ENCODE data around the gene CCL4. TPM values are rescaled to one million over a fixed set of nuclear protein-coding genes. Genes with fewer than 3 reads are reported as not detected.

Gene CCL4
- total RNA-seq, 1 experiment from 2014 or later, result not detected

- ChIA-PET CTCF (interaction anchor here (2.0 to 2.5 kb wide), 2 partner anchors 13 to 166 kb away, joined by 10 to 11 read pairs; no protein-coding TSS in a partner anchor), POLR2A (no interaction called here)
- Mint-ChIP-seq H3K27me3 (ENCODE audit: insufficient read depth, unreplicated experiment) (peaks cover 70% of the 10 kb centered on the region), H3K9me3 (ENCODE audit: unreplicated experiment) (no peaks in the 10 kb centered on the region), H3K27ac (ENCODE audit: low read depth, unreplicated experiment) (no peak overlapping the region), H3K4me1 (ENCODE audit: insufficient read depth, unreplicated experiment) (no peaks in the 10 kb centered on the region), H3K36me3 (ENCODE audit: insufficient read depth, unreplicated experiment) (no peaks in the 10 kb centered on the region), H3K4me3 (ENCODE audit: unreplicated experiment) (no peak overlapping the region)
- intact Hi-C loops (cut with micrococcal nuclease), result loop anchor here (10.0 kb wide), 2 partner anchors 61 to 121 kb away; partner anchors contain the start of gene CCL23
- BruUV-seq (replicated peaks), result no TSS peak
- no peak for DNase-seq (ENCODE audit: unreplicated experiment)
- TF ChIP-seq CTCF (IDR thresholded peaks at IDR 0.05; ENCODE audit: unreplicated experiment), result no peak
These were observed 31.8 kb downstream of the CCL4 start for GRCh38 chr17:36135465-36135864.

GRCh38 chr17:36136036-36136435 lies 32.4 kb downstream of the CCL4 start:
- no peak for DNase-seq (ENCODE audit: unreplicated experiment)
- CTCF ChIA-PET, result interaction anchor here (0.7 to 2.0 kb wide), 4 partner anchors 10 to 154 kb away, joined by 3 to 10 read pairs (median 4); no protein-coding TSS in a partner anchor
- no peaks in the 10 kb centered on the region for H3K9me3 Mint-ChIP-seq (ENCODE audit: unreplicated experiment)
- H3K27ac Mint-ChIP-seq (ENCODE audit: low read depth, unreplicated experiment), result no peak overlapping the region
- no TSS peak for BruUV-seq (replicated peaks)
- H3K4me3 Mint-ChIP-seq (ENCODE audit: unreplicated experiment), result no peak overlapping the region
- POLR2A ChIA-PET, result no interaction called here
- intact Hi-C loops (cut with micrococcal nuclease), result loop anchor here (10.0 kb wide), 2 partner anchors 61 to 121 kb away; partner anchors contain the start of gene CCL23
- TF ChIP-seq CTCF (IDR thresholded peaks at IDR 0.05; ENCODE audit: unreplicated experiment), result no peak
- no peaks in the 10 kb centered on the region for H3K36me3 Mint-ChIP-seq (ENCODE audit: insufficient read depth, unreplicated experiment)
- H3K4me1 Mint-ChIP-seq (ENCODE audit: insufficient read depth, unreplicated experiment), result no peaks in the 10 kb centered on the region
- H3K27me3 Mint-ChIP-seq (ENCODE audit: insufficient read depth, unreplicated experiment), result peaks cover 70% of the 10 kb centered on the region

GRCh38 chr17:36136439-36136838 lies 32.8 kb downstream of the CCL4 start:
- Mint-ChIP-seq H3K27ac (ENCODE audit: low read depth, unreplicated experiment) (no peak overlapping the region), H3K4me3 (ENCODE audit: unreplicated experiment) (no peak overlapping the region), H3K9me3 (ENCODE audit: unreplicated experiment) (no peaks in the 10 kb centered on the region), H3K27me3 (ENCODE audit: insufficient read depth, unreplicated experiment) (peaks cover 70% of the 10 kb centered on the region), H3K36me3 (ENCODE audit: insufficient read depth, unreplicated experiment) (no peaks in the 10 kb centered on the region), H3K4me1 (ENCODE audit: insufficient read depth, unreplicated experiment) (no peaks in the 10 kb centered on the region)
- CTCF ChIA-PET, result interaction anchor here (0.7 to 2.0 kb wide), 5 partner anchors 9 to 155 kb away, joined by 3 to 10 read pairs (median 3); no protein-coding TSS in a partner anchor
- TF ChIP-seq CTCF (IDR thresholded peaks at IDR 0.05; ENCODE audit: unreplicated experiment), result no peak
- no TSS peak for BruUV-seq (replicated peaks)
- intact Hi-C loops (cut with micrococcal nuclease), result loop anchor here (10.0 kb wide), 2 partner anchors 62 to 122 kb away; partner anchors contain the start of gene CCL23
- POLR2A ChIA-PET, result interaction anchor here (1.1 kb wide), 1 partner anchor 14 kb away, joined by 3 read pairs; no protein-coding TSS in a partner anchor
- DNase-seq (ENCODE audit: unreplicated experiment), result no peak

GRCh38 chr17:36142235-36142634 lies 38.6 kb downstream of the CCL4 start:
- no peak for TF ChIP-seq CTCF (IDR thresholded peaks at IDR 0.05; ENCODE audit: unreplicated experiment)
- H3K4me3 Mint-ChIP-seq (ENCODE audit: unreplicated experiment), result no peak overlapping the region
- no peaks in the 10 kb centered on the region for H3K36me3 Mint-ChIP-seq (ENCODE audit: insufficient read depth, unreplicated experiment)
- H3K27me3 Mint-ChIP-seq (ENCODE audit: insufficient read depth, unreplicated experiment), result peaks cover 42% of the 10 kb centered on the region
- no peak overlapping the region for H3K27ac Mint-ChIP-seq (ENCODE audit: low read depth, unreplicated experiment)
- ChIA-PET POLR2A (no interaction called here), CTCF (interaction anchor here (0.6 to 11.6 kb wide), 4 partner anchors 14 to 195 kb away, joined by 3 to 284 read pairs (median 6); no protein-coding TSS in a partner anchor)
- BruUV-seq (replicated peaks), result no TSS peak
- intact Hi-C loops (cut with micrococcal nuclease), result no loop called here
- no peak for DNase-seq (ENCODE audit: unreplicated experiment)
- H3K9me3 Mint-ChIP-seq (ENCODE audit: unreplicated experiment), result no peaks in the 10 kb centered on the region
- no peaks in the 10 kb centered on the region for H3K4me1 Mint-ChIP-seq (ENCODE audit: insufficient read depth, unreplicated experiment)
